Astrocyte of the spinal cord (primary cell): ENCODE results near the gene AFF4.
A peak's percentile ranks its signal among the peaks of the same experiment; 100 is the strongest.
"Not testable (repeated sequence)": the region's sequence is repeated elsewhere in the genome, so short reads cannot be mapped to it uniquely, and the experiment has no call there.

Experiments
- DNase-seq: peaks from one replicate; pipeline ENCODE4 v3.0.0; 2011; ENCODE audit warnings: low read depth, low spot score
- H3K4me3 ChIP-seq: 2 replicates; pipeline ENCODE4 v1.5.1; 2011; ENCODE audit warnings: low read depth, mild to moderate bottlenecking, low read length, moderate library complexity
- in situ Hi-C: cut with HindIII; loops from 2 replicates; pipeline ENCODE4 v1.10.0; 2017; ENCODE audit warnings: low sequenced_read_pairs
- TF ChIP-seq, protein P1 (sequence below): IDR thresholded peaks from 2 replicates; pipeline ENCODE4 v1.5.1; 2012; ENCODE audit warnings: low read depth, mild to moderate bottlenecking, low read length, inconsistent platforms

Gene AFF4

DNA sequence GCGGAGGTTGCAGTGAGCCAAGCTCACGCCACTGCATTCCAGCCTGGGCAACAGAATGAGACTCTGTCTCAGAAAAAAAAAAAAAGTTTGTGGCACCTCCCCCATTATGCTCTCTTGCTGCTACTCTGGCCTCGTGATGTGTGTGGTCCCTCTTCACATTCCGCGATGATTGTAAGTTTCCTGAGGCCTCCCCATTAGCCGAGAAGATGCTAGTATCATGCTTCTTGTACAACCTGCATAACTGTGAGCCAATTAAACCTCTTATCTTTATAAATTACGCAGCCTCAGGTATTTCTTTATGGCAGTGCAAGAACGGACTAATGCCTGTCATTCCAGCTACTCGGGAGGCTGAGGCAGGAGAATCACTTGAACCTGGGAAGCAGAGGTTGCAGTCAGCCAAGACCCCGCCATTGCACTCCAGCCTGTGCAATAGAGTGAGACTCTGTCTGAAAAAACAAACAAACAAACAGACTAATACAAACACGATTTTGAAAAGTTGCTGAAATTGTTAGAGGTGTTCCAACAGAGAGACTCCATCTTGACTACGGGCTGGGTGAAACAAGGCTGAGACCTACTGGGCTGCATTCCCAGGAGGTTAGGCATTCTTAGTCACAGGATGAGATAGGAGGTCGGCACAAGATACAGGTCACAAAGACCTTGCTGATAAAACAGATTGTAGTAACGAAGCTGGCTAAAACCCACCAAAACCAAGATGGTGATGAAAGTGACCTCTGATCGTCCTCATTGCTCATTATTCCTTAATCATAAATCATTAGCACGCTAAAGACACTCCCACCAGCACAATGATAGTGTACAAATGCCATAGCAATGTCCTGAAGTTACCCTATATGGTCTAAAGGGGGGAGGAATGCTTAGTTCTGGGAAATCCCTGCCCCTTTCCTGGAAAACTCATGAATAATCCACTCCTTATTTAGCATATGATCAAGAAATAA is 8.3 kb upstream of the AFF4 start:
- in situ Hi-C loops = no loop called here
- DNase-seq = no peak
- TF ChIP-seq, protein P1, sequence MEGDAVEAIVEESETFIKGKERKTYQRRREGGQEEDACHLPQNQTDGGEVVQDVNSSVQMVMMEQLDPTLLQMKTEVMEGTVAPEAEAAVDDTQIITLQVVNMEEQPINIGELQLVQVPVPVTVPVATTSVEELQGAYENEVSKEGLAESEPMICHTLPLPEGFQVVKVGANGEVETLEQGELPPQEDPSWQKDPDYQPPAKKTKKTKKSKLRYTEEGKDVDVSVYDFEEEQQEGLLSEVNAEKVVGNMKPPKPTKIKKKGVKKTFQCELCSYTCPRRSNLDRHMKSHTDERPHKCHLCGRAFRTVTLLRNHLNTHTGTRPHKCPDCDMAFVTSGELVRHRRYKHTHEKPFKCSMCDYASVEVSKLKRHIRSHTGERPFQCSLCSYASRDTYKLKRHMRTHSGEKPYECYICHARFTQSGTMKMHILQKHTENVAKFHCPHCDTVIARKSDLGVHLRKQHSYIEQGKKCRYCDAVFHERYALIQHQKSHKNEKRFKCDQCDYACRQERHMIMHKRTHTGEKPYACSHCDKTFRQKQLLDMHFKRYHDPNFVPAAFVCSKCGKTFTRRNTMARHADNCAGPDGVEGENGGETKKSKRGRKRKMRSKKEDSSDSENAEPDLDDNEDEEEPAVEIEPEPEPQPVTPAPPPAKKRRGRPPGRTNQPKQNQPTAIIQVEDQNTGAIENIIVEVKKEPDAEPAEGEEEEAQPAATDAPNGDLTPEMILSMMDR = no peak
- H3K4me3 ChIP-seq = no peak overlapping the region

DNA sequence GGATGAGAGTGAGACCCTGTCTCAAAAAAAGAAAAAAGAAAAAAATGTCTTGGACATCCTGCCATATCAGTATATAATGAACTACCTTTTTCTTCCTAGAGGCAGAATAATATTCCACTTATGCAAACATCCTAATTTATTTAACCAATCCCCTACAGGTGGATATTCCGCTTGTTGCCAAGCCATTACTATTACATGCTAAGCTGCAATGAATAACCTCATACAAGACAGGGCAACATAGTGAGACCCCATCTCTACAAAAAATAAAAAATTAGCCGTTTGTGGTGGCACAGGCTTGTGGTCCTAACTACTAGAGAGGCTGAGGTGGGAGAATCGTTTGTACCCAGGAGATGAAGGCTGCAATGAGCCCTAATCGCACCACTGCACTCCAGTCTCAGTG is 1.7 kb upstream of the AFF4 start:
- in situ Hi-C loops = no loop called here
- no peak overlapping the region for H3K4me3 ChIP-seq
- TF ChIP-seq, protein P1 = no peak
- DNase-seq = no peak

DNA sequence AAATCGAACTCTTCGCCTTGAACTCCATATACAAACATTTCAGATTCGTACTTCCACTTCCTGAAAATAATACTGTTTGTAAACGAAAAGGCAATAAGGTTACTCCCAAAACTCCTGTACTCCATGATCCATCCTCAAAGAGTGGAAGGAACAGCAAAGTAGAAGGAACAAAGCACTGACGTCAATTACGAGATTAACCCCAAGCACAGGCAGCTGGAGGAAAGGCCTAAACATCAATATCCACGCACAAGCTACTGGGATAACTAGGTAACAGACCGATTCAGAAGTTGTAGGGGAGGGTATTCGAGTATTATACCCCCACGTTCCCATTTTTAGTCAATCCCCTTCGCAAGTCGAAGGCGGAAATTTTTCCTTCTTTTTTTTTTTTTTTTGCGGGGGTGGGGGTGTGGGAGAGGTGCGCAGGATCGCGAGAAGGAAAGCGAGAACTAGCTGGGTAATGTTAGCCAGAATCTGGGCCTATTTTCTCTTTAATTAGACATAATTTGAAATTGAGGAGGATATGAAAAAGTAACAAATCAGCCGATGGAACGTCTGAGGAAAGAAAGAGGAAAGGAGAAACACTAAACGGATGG is 909 bp downstream of the AFF4 start:
- in situ Hi-C loops = no loop called here
- TF ChIP-seq, protein P1 = no peak
- H3K4me3 ChIP-seq = peak overlapping the region; percentile 94
- DNase-seq = peak; percentile 85

DNA sequence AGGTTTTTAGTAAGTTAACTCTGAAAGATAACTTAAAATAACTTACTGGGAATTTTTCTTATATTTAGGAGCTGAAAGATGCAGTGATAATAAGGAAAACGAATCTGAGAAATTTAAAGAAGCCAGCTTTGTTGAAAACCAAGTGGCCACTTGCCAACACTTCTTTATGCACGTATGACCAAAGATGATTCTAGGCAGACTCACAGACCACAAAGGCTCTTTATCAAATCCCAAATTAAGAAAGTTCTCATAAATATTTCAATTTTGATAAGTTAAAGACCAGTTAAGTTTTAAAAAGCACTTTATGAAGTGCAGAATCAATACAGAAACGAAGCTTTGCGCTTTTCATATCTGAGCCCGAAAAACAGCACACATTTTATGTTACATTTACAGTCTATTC is 1.5 kb downstream of the AFF4 start:
- peak; percentile 72 for DNase-seq
- in situ Hi-C loops = no loop called here
- peak overlapping the region; percentile 94 for H3K4me3 ChIP-seq
- TF ChIP-seq, protein P1 = no peak

DNA sequence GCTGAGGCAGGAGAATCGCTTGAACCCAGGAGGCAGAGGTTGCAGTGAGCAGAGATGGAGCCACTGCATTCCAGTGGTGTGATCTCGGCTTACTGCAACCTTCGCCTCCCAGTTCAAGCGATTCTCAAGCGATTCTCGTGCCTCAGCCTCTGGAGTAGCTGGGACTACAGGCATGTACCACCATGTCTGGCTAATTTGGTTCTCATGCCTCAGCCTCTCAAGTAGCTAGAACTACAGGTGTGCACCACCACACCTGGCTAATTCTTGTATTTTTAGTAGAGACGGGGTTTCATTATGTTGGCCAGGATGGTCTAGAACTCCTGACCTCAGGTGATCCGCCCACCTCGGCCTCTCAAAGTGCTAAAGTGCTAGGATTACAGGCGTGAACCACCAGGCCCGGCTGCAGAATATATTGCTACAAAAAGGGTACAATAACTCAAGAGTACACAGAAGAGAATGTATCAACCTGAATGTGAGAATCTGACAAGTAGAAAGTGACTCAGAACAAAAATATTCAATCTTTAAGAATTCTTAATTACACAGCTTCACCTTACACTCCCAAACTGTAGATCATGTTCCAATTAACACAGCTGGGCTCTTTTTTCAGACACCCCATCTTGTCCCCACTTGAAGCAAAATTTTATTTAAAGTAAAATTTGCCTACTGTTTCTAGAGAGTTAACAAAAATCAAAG is 2.2 kb downstream of the AFF4 start:
- peak; percentile 18 for DNase-seq
- H3K4me3 ChIP-seq = peak overlapping the region; percentile 94
- in situ Hi-C loops = not testable (repeated sequence)

DNA sequence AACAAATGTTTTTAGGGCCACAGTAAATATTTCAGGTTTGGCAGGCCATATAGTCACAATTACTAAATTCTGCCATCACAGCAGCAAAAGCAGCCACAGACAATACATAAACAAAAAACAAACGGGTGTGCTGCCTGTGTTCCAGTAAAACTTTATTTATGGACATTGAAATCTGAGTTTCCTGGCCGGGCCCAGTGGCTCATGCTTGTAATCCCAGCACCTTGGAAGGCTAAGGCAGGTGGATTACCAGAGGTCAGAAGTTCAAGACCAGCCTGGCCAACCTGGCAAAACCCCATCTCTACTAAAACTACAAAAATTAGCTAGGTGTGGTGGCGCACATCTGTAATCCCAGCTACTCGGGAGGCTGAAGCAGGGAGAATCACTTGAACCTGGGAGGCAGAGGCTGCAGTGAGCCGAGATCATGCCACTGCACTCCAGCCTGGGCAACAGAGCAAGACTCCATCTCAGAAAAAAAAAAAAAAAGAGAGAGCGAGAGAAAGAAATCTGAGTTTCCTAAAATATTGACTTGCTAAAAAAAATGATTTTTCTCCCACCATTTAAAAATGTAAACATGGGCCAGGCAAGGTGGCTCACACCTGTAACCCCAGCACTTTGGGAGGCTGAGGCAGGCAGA is 7.2 kb downstream of the AFF4 start:
- H3K4me3 ChIP-seq, DNase-seq, in situ Hi-C loops: not testable (repeated sequence)

DNA sequence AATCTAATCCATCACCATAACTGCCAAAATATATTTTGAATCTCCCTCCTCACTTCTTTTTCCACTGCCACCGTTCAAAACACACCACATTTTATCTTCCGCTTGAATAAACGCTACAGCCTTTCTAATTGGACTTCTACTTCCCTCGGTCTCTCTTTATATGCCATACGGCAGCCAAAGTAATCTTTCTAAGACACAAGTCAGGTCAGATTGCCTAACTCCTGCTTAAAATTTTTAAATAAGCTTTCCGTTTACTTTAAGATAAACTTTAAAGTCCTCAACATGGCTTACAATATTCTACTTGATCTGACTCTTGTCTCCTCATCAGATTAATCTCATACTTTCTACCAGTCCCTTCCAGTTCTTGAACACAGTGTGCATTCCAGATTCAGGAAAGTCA is 9.7 kb downstream of the AFF4 start:
- TF ChIP-seq, protein P1 = no peak
- in situ Hi-C loops = no loop called here
- H3K4me3 ChIP-seq = no peak overlapping the region
- DNase-seq = no peak
